ENCODE results near the gene ST3GAL3. TPM values are rescaled to one million over a fixed set of nuclear protein-coding genes. Genes with fewer than 3 reads are reported as not detected.

The ST3GAL3 gene
- total RNA-seq, 2 experiments from 2014 or later, result 23.7 to 24.3 TPM

Small RNA genes lying within 50 kb of the gene (microRNA-seq; reads per million reads assigned to microRNA genes)
- not detected for gene MIR6079 (ENCODE audit: borderline microRNAs expressed, borderline replicate concordance)

Other genes with a start within 250 kb of the ST3GAL3 start
- under 1 TPM; 0.37 to 0.42 TPM for gene PTPRF, start 176.7 kb upstream of the ST3GAL3 start, total RNA-seq
- gene KDM4A, start 57.4 kb upstream of the ST3GAL3 start, total RNA-seq, result 10 to 100 TPM; 38.6 to 41.9 TPM
- under 1 TPM; 0.10 to 0.52 TPM for gene ARTN, start 226.3 kb downstream of the ST3GAL3 start, total RNA-seq
- 10 to 100 TPM; 22.0 to 27.2 TPM for gene IPO13, start 239.4 kb downstream of the ST3GAL3 start, total RNA-seq